Muscle of back (tissue), 11 donors: ENCODE results near the gene OR6N1. TPM values are rescaled to one million over a fixed set of nuclear protein-coding genes. Genes with fewer than 3 reads are reported as not detected.

ENCODE experiments used
- DNase-seq, 3 donors: peaks; one replicate each; pipeline versions ENCODE4 v3.0.0 to v3.0.0-alpha.2; 2013
- polyA plus RNA-seq, 10 donors: library from polyadenylated mRNA; unstranded; fragments of 120-200 nt; gene quantifications; one replicate each; pipeline ENCODE4 v1.2.1, GENCODE V29; 2013; ENCODE audit not compliant: insufficient read length in 10 of 10

Gene OR6N1
- polyA plus RNA-seq, 10 donors, result not detected

DNA sequence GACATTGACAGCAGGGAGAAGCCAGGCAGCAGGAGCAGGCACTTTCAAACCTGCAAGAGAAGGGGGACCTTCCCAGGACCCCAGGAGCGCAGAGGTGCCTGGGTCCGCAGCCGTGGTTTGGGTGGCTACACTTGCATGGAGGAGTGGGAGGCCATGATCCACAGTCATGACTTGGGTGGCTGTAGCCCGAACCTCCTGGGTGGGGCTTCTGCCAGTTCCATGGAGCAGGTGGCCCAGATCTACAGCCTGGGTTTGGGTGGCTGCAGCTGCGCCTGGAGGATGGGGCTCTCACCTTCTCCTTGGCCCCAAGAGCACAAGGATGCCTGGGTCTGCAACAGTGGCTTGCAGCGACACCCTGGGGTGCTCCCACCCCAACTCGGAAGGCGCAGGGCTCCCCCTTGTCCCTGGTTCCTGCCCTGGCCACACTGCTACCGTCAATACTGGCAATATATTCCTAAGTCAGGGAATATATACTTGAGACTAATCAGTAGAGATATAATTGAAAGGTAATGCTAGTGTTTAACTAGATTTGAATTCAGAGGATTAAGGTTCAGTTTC lies 19.8 kb downstream of the OR6N1 start:
- DNase-seq, result no peak

DNA sequence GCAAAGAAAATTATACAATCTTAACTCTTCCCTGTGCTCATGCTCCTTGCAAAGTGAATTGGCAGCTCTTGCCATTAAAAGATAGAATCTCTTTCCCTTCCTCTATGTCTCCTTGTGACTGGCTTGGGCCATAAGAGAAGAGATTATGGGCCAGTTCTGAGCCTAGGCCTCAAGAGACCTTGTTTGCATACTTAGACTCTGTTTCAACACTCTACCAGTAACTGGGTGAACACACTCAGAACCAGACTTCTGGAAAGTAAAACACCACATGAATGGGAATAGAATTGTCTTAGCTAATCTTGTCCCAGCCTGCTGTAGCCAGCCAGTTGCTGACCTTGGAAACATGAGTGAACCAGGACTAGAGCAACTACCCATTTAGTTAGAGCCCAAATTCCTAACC lies 36.1 kb downstream of the OR6N1 start:
- no peak for DNase-seq

DNA sequence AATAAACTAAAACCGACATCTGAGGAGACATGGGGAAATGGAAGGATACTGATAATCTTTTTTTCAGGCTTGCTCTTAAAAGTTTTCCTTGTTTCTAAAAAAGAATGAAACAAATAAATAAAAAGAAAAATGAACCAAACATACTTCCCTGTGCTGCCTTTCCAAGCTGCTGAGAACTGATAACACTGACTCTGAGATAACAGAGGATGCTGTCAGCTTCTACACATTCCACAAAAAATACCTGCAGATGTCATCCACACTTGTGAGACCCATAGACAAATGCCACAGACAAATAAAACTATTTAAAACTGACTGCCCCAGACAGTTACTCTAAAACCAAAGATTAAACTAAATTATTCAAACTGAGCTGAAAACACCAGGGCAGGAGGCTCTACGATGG lies 39.5 kb downstream of the OR6N1 start:
- no peak for DNase-seq

DNA sequence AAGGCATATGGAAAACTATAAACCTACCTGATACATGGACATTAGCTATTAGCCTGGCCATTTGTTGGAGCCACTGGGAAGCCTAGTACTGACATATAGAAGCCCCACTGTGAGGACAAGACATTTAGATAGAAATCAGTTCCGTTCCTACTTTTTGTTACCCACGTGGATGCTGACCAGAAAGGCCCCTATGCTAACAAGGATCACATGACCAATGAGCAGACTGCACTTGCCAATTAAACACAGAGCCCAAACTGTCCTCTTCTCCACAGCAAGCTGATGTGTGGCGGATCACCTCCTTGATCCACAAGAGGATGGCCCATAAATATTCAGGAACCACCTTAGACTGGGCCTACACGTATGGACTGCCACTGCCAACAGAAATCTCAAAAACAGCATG lies 40.3 kb downstream of the OR6N1 start:
- no peak for DNase-seq

DNA sequence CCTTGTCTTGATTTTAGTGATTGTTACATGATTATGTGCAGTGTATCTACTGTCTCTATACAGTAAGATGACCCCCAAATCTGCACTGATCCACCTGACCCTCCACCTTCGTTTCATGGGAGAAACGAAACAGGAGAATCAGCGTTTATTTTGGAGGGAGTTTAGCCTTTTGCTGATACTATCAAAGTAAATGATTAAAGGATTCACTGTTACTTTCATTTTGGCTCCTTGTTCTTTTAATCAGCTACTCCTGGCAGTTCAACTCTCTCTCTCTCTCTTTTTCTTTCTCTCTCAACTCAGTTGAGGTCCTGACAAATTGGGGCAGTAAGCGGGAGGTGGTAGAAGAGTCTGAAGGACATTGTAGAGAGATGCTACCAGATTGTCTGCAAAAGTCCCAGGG lies 41.5 kb downstream of the OR6N1 start:
- DNase-seq, result no peak

DNA sequence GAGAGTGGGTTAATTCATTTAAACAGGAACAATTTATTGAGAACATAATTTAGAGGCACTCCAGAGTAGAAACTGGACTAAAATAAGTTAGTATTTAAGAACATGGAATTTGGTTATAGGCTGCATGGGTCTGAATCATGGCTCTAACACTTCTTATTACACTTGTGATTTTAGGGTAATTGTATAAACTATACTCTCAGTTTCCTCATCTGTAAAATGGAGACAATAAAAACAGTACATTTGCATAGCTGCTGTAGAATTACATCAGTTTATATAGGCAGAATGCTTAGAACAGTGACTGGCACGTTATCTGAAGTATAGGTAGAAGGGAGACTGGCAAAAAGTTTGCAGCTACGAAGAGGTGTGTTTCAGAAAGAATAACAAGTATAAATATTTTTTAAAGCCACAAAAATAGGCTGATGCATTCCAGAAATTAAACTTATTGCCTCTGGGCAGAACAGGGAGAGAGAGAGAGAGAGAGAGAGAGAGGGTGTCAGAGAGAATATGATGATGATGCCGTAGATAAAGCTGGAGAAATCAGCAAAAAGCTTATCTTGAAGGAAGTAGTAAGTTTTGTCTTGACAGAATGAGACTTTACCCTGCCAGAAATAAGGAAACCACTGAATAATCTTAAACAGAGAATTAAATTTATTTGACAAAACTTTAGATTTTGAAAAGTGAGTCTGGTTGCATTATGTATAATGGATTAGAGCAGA lies 43.3 kb downstream of the OR6N1 start:
- no peak for DNase-seq

DNA sequence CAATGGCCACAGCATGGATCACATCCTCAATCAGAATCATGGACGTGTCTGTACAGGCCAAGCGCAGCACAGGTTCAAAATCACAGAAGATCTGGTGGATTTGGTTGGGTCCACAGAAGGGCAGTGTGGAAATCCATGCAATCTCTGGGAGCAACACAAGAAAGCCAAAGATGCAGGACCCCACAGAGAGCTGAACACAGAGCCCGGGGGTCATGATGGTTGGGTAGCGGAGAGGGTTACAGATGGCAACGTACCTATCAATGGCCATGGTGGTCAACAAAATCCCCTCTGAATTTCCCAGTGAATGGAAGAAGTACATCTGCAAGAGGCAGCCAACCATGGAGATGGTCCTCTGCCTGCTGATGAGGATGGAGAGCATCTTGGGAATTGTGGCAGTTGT lies 47.6 kb downstream of the OR6N1 start:
- DNase-seq, result no peak

DNA sequence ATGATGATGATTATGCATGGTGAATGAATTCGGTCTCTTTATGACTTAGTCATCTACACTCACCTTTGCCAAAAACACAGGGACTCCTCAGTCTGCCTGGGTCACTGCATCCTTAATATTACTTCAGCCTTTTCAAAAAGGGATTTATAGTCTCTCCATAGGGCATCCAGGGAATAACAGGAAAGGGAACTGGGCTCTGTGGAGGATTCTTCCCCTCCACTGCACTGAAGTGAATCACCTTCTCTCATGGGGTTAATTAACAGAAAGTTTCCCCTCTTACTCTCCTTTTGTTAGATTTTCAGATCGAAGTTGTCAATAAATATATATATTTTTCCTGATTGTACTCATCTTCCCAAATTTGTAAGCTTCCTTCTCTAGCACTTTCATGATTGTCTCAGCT lies 51.4 kb downstream of the OR6N1 start, which contains the start of gene OR6K3:
Gene OR6K3 (minus strand): TSS at position 101 of the 400 bp plus-strand sequence. CDS start 2,605 bp downstream, outside the sequence.
- no peak for DNase-seq

DNA sequence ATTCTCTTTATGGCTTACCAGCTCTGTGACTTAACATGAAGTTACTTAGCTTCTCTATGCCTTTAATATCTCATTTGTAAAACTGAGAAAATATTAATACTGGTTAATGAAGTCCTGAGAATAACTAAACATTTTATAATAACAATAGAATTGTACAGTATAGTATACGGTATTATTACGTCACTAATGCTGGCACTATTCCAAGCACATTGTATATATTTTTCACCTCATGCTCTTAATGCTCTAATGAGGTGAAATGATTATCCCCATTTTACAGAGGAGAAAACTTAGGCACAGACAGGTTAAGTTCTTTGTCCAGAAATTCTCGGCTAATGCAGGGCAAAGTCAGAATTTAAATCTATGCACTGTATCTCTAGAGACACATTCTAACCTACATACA lies 52.3 kb downstream of the OR6N1 start:
- no peak for DNase-seq

DNA sequence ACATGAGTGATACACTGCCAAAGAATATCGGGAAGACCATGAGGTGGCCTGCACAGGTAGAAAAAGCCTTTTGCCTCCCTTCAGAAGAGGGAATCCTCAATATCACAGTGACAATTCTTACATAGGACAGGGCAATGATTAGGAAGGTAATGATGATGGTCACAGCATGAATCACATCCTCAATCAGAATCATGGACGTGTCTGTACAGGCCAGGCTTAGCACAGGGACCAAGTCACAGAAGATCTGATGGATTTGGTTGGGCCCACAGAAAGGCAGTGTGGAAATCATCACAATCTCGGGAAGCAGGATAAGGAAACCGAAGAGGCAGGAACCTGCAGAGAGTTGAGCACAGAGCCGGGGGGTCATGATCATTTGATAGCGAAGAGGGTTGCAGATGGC lies 54.7 kb downstream of the OR6N1 start:
- DNase-seq, result no peak

DNA sequence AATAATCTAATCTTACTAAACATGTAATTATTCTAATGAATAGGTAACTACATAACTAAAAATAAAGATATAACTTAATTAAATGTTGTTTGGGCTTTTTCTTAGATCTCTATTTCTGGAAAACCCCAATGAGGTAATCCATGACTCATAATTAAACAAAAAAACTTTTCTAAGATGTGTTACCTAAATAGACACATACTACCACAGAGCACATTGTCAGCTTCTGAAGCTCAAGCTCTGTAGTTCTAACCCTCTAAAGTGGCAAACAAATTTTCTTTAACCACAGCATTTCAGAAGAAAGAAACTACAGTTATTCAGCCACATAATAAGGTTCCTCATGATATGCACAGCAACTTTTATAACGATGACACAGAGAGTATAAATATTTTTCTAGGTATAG lies 55.7 kb downstream of the OR6N1 start:
- DNase-seq, result no peak

DNA sequence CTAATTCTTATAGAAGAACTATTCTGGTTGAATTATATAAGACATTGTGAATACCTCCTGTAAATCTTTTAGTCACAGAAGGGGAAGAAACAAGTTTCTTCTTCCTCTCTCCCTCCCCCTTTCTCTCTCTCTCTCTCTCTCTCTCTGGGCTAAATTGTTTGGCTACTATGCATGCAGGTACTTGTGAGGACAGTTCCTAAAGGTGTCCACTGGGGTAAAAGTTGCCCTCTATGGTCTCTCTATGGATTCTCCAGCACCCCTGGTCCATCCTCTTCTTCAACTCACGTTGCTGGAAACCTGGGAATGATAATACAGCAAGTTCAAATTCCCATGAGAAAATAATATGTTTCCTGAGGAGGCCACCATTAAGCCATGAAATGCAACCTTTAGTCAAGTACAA lies 57.2 kb downstream of the OR6N1 start:
- no peak for DNase-seq

Other genes with a start within 250 kb of the OR6N1 start
- gene OR6Y1, start 217.8 kb downstream of the OR6N1 start, polyA plus RNA-seq, result not detected
- not detected for gene OR6P1, start 201.6 kb downstream of the OR6N1 start, polyA plus RNA-seq
- not detected for gene OR10X1, start 192.3 kb downstream of the OR6N1 start, polyA plus RNA-seq
- under 1 TPM in 9 of 10 donors, not detected in 1; 0.04 to 0.12 (median 0.07) TPM for gene OR10Z1, start 166.9 kb downstream of the OR6N1 start, polyA plus RNA-seq
- gene SPTA1, start 85.5 kb downstream of the OR6N1 start, polyA plus RNA-seq, result 1 to 10 TPM; 1.4 to 8.1 (median 3.3) TPM
- gene OR6K2, start 71.5 kb downstream of the OR6N1 start, polyA plus RNA-seq, result not detected
- gene OR6K3, start 51.5 kb downstream of the OR6N1 start, polyA plus RNA-seq, result not detected
- not detected for gene OR6K6, start 17.5 kb downstream of the OR6N1 start, polyA plus RNA-seq
- gene OR6N2, start 9.0 kb upstream of the OR6N1 start, polyA plus RNA-seq, result not detected
- gene MNDA, start 59.2 kb upstream of the OR6N1 start, polyA plus RNA-seq, result 1 to 10 TPM; 2.4 to 8.5 (median 4.4) TPM
- 1 to 10 TPM in 1 of 10 donors, under 1 TPM in 6, not detected in 3; 0.10 to 3.5 (median 0.37) TPM for gene PYHIN1, start 159.4 kb upstream of the OR6N1 start, polyA plus RNA-seq
- 10 to 100 TPM; 36.8 to 57.7 (median 40.5) TPM for gene IFI16, start 237.7 kb upstream of the OR6N1 start, polyA plus RNA-seq